ENCODE data around the gene CPNE6. TPM values are rescaled to one million over a fixed set of nuclear protein-coding genes. Genes with fewer than 3 reads are reported as not detected.

The CPNE6 gene
- total RNA-seq, 6 donors from 2014 or later: not detected

GRCh38 chr14:24094841-24095270, 23.5 kb downstream of the CPNE6 start:
- Histone ChIP-seq H3K9me3 (no peaks in the 10 kb centered on the region), H3K4me3 (peak overlapping the region; percentile 75 to 88 (median 82)), H3K27ac (peak overlapping the region; percentile 95 to 98 (median 98)), H3K27me3 (no peaks in the 10 kb centered on the region), H3K36me3 (peaks cover 3 to 23% (median 19%) of the 10 kb centered on the region in 4 donors), H3K4me1 (peaks cover 8 to 47% (median 27%) of the 10 kb centered on the region in 4 donors)
- 5 to 6% methylated on average over 13 to 14 of the region's 14 CpGs for WGBS, 2 donors
- ATAC-seq (ENCODE audit: low FRiP score in 2 of 2) (no peak), DNase-seq (no peak)
- TF ChIP-seq POLR2AphosphoS5 (IDR thresholded peaks at IDR 0.05) (no peak), EP300 (IDR thresholded peaks at IDR 0.05) (no peak), CTCF (IDR thresholded peaks at IDR 0.05) (no peak), POLR2A (IDR thresholded peaks at IDR 0.05) (no peak)

GRCh38 chr14:24095271-24096068, 24.1 kb downstream of the CPNE6 start:
- Histone ChIP-seq H3K27me3 (no peaks in the 10 kb centered on the region), H3K4me1 (peaks cover 8 to 47% (median 27%) of the 10 kb centered on the region in 4 donors), H3K4me3 (peak overlapping the region; percentile 75 to 88 (median 82)), H3K27ac (peak overlapping the region; percentile 95 to 98 (median 98)), H3K36me3 (peaks cover 3 to 29% (median 24%) of the 10 kb centered on the region in 4 donors), H3K9me3 (no peaks in the 10 kb centered on the region)
- WGBS, 2 donors: 34 to 39% methylated on average over 8 to 12 of the region's 12 CpGs
- ATAC-seq (ENCODE audit: low FRiP score in 2 of 2): peak in 1 of 2 donors; percentile 27
- DNase-seq: peak in 1 of 2 donors; percentile 65
- TF ChIP-seq EP300 (IDR thresholded peaks at IDR 0.05) (no peak), CTCF (IDR thresholded peaks at IDR 0.05) (no peak), POLR2A (IDR thresholded peaks at IDR 0.05) (peak in 1 of 4 donors; percentile 47), POLR2AphosphoS5 (IDR thresholded peaks at IDR 0.05) (peak in 1 of 2 donors; percentile 74)

GRCh38 chr14:24096545-24097181, 25.3 kb downstream of the CPNE6 start:
- ATAC-seq (ENCODE audit: low FRiP score in 2 of 2) (no peak), DNase-seq (no peak)
- H3K36me3 ChIP-seq: peaks cover 3 to 40% (median 31%) of the 10 kb centered on the region in 4 donors
- 94 to 96% methylated on average over 7 to 8 of the region's 8 CpGs for WGBS, 2 donors
- no peak overlapping the region for H3K4me3 ChIP-seq
- no peaks in the 10 kb centered on the region for H3K9me3 ChIP-seq
- H3K27ac ChIP-seq: no peak overlapping the region
- peaks cover 8 to 47% (median 27%) of the 10 kb centered on the region in 4 donors for H3K4me1 ChIP-seq
- no peak for TF ChIP-seq POLR2A (IDR thresholded peaks at IDR 0.05)
- no peak for TF ChIP-seq POLR2AphosphoS5 (IDR thresholded peaks at IDR 0.05)
- no peaks in the 10 kb centered on the region for H3K27me3 ChIP-seq

- Histone ChIP-seq H3K27me3 (no peaks in the 10 kb centered on the region), H3K4me3 (no peak overlapping the region), H3K27ac (no peak overlapping the region), H3K9me3 (no peaks in the 10 kb centered on the region), H3K4me1 (peaks cover 7 to 32% (median 17%) of the 10 kb centered on the region in 4 donors), H3K36me3 (peaks cover 3 to 48% (median 36%) of the 10 kb centered on the region in 4 donors)
- TF ChIP-seq EP300 (IDR thresholded peaks at IDR 0.05): no peak
- TF ChIP-seq CTCF (IDR thresholded peaks at IDR 0.05): no peak
- TF ChIP-seq POLR2A (IDR thresholded peaks at IDR 0.05): no peak
- TF ChIP-seq POLR2AphosphoS5 (IDR thresholded peaks at IDR 0.05): no peak
- ATAC-seq (ENCODE audit: low FRiP score in 2 of 2): no peak
- 92 to 96% methylated on average over 4 to 16 of the region's 16 CpGs for WGBS, 2 donors
- DNase-seq: no peak
These were observed 27.0 kb downstream of the CPNE6 start for GRCh38 chr14:24098229-24098926.

All from upper lobe of left lung (tissue), 6 donors.